Measurements from ENCODE around the gene TRPM1. TPM values are rescaled to one million over a fixed set of nuclear protein-coding genes. Genes with fewer than 3 reads are reported as not detected.

The TRPM1 gene
- total and polyA plus RNA-seq, 3 donors from 2014 or later = 3.6 to 4.4 (median 4.4) TPM

DNA sequence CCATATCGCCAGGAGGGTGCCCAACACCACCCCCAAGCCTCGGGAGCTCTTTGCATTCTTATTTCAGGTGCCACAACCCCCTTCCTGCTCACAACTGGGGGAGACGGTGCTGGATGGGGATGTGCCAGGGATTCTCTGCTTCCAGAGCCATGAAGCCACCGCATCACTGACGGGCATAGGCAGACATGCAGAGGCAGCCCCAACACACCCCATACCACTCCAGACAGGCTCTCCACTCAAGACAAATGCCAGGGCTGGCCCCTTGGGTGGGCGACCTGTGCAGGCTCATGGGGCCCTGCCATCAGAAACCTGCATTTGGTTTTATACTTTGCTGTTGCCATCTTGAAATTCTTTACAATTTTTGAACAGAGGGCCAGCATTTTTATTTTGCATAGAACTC is 27.0 kb upstream of the TRPM1 start:
- DNase-seq = no peak
- TF ChIP-seq POLR2A (IDR thresholded peaks at IDR 0.05) = no peak
- no peak for TF ChIP-seq CTCF (IDR thresholded peaks at IDR 0.05)
- H3K4me1 ChIP-seq = peaks cover 6% of the 10 kb centered on the region
- no peak overlapping the region for H3K27ac ChIP-seq
- H3K4me3 ChIP-seq = no peak overlapping the region
- no peaks in the 10 kb centered on the region for H3K27me3 ChIP-seq
- intact Hi-C loops (cut with DNase I; ENCODE audit: low total_unique reads) = no loop called here
- 83 to 87% methylated on average over 5 to 6 of the region's 6 CpGs for WGBS, 2 donors
- no peaks in the 10 kb centered on the region for H3K9me3 ChIP-seq
- no peaks in the 10 kb centered on the region for H3K36me3 ChIP-seq (ENCODE audit: low read depth, missing control alignments)

DNA sequence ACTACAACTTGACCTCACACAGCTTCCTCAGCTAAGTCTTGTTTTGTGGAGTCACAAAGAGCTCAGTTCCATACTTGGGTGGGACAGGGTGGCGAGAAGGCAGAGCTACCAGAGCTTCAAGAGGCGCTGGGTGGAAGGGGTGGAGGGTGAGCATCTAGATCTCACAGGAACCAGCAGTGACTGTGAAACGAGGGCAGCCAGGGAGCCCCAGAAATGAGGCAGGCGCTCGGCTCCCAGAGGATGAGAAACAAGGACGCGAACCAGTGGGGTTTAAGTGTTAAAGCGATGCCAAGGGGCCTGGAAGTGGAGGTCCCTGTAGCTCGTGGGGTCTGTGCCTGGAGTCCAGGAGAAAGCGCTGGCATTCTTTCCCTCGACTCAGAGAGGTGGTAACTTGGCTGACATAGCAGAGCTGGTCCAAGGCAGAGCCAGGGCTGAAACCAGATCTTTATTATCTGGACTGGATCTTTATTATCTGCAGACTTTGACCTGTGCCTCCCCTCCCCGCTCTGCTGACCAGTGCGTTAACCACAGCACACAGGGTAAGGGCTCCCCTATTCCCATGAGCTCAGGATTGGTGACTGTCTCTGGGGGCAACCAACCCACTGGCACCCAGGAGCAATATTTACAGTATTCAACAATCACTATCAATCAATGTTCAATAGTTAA is 26.2 kb upstream of the TRPM1 start:
- intact Hi-C loops (cut with DNase I; ENCODE audit: low total_unique reads) = no loop called here
- Histone ChIP-seq H3K9me3 (no peaks in the 10 kb centered on the region), H3K4me3 (no peak overlapping the region), H3K27ac (no peak overlapping the region), H3K4me1 (peaks cover 6% of the 10 kb centered on the region), H3K27me3 (no peaks in the 10 kb centered on the region), H3K36me3 (ENCODE audit: low read depth, missing control alignments) (no peaks in the 10 kb centered on the region)
- TF ChIP-seq CTCF (IDR thresholded peaks at IDR 0.05) (no peak), POLR2A (IDR thresholded peaks at IDR 0.05) (no peak)
- DNase-seq = no peak
- 80 to 84% methylated on average over 13 of the region's 13 CpGs for WGBS, 2 donors

- 83 to 89% methylated on average over 8 of the region's 8 CpGs for WGBS, 2 donors
- no peak for DNase-seq
- intact Hi-C loops (cut with DNase I; ENCODE audit: low total_unique reads) = no loop called here
- no peak overlapping the region for H3K4me3 ChIP-seq
- peaks cover 6% of the 10 kb centered on the region for H3K4me1 ChIP-seq
- H3K9me3 ChIP-seq = no peaks in the 10 kb centered on the region
- H3K27ac ChIP-seq = no peak overlapping the region
- TF ChIP-seq CTCF (IDR thresholded peaks at IDR 0.05) (no peak), POLR2A (IDR thresholded peaks at IDR 0.05) (no peak)
- no peaks in the 10 kb centered on the region for H3K27me3 ChIP-seq
- no peaks in the 10 kb centered on the region for H3K36me3 ChIP-seq (ENCODE audit: low read depth, missing control alignments)
These were observed 23.5 kb upstream of the TRPM1 start for GRCh38 chr15:31125061-31125460.

DNA sequence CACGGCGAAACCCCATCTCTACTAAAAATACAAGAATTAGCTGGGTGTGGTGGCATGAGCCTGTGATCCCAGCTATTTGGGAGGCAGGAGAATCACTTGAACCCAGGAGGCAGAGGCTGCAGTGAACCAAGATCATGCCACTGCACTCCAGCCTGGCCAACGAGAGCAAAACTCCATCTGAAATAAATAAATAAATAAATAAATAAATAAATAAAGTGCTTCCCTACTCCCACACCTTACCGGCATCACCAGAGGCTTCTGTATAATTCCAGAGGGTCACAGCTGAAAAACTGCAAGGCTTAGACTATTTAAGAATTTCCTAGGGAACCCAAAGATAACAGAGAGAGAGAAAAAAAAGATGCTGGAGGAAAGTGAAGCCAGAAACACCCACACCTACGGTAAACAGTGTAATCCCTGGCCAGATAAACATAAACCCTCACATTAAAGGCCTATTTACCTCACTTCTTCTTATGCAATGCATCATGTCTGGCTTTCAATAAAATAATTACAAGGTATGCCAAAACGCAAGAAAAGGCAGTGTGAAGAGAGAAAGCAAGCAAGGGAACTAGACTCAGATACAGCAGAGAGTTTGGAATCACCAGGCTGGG is 15.0 kb upstream of the TRPM1 start:
- WGBS, 2 donors = 74 to 80% methylated on average over 6 of the region's 6 CpGs
- no peak for TF ChIP-seq POLR2A (IDR thresholded peaks at IDR 0.05)
- no peak for TF ChIP-seq CTCF (IDR thresholded peaks at IDR 0.05)
- Histone ChIP-seq H3K27ac (no peak overlapping the region), H3K4me1 (no peaks in the 10 kb centered on the region), H3K36me3 (ENCODE audit: low read depth, missing control alignments) (no peaks in the 10 kb centered on the region), H3K27me3 (no peaks in the 10 kb centered on the region), H3K4me3 (no peak overlapping the region), H3K9me3 (no peaks in the 10 kb centered on the region)
- no peak for DNase-seq
- intact Hi-C loops (cut with DNase I; ENCODE audit: low total_unique reads) = no loop called here
